Neuronal stem cell (in vitro differentiated cells): ENCODE measurements around the gene MXI1.

Experiments used
- DNase-seq: peaks from one replicate; pipeline ENCODE4 v3.0.0-alpha.2; 2013; ENCODE audit warnings: low spot score
- H2AFZ ChIP-seq: one replicate; pipeline ENCODE4 v1.6.1; 2013; ENCODE audit warnings: mild to moderate bottlenecking, low read length, inconsistent platforms
- H2AK5ac ChIP-seq: 2 replicates; pipeline ENCODE4 v1.6.1; 2013; ENCODE audit warnings: low read depth, mild to moderate bottlenecking, inconsistent platforms, low read length, moderate library complexity, mixed read lengths
- H2BK120ac ChIP-seq: 2 replicates; pipeline ENCODE4 v1.6.1; 2013; ENCODE audit warnings: low read depth, mild to moderate bottlenecking, inconsistent platforms, low read length, moderate library complexity, mixed read lengths
- H2BK12ac ChIP-seq: one replicate; pipeline ENCODE4 v1.6.1; 2013; ENCODE audit warnings: low read length, inconsistent platforms
- H2BK15ac ChIP-seq: 2 replicates; pipeline ENCODE4 v1.6.1; 2013; ENCODE audit warnings: mild to moderate bottlenecking, low read length, inconsistent platforms, mixed read lengths
- H2BK5ac ChIP-seq: one replicate; pipeline ENCODE4 v1.6.1; 2013; ENCODE audit warnings: inconsistent platforms, mild to moderate bottlenecking, low read length, moderate library complexity
- H3K14ac ChIP-seq: one replicate; pipeline ENCODE4 v1.6.1; 2013; ENCODE audit warnings: low read length, inconsistent platforms
- H3K18ac ChIP-seq: 2 replicates; pipeline ENCODE4 v1.6.1; 2013; ENCODE audit warnings: low read length, inconsistent platforms
- H3K23ac ChIP-seq: 2 replicates; pipeline ENCODE4 v1.6.1; 2013; ENCODE audit warnings: low read depth, mild to moderate bottlenecking, mixed read lengths, low read length, inconsistent platforms; ENCODE audit not compliant: poor library complexity
- H3K27ac ChIP-seq: replicated peaks from 3 replicates; pipeline ENCODE4 v1.5.1; 2013; ENCODE audit warnings: low read length, inconsistent platforms
- H3K27me3 ChIP-seq, 3 experiments: 2 replicates each; pipeline ENCODE4 v1.6.1; 2013; ENCODE audit warnings: low read length in 3 of 3, mild to moderate bottlenecking in 2 of 3, inconsistent platforms in 1 of 3, low read depth in 1 of 3, mixed read lengths in 1 of 3, moderate library complexity in 1 of 3; ENCODE audit not compliant: control insufficient read depth in 3 of 3, insufficient read depth in 3 of 3
- H3K36me3 ChIP-seq, 2 donors: replicated peaks in 1 of 2; 2 replicates each; pipeline ENCODE4 v1.6.1; 2013; ENCODE audit warnings: low read length in 2 of 2; ENCODE audit not compliant: control insufficient read depth in 2 of 2, insufficient read depth in 2 of 2
- H3K4ac ChIP-seq: 2 replicates; pipeline ENCODE4 v1.6.1; 2013; ENCODE audit warnings: inconsistent platforms, mild to moderate bottlenecking, low read length, moderate library complexity
- H3K4me1 ChIP-seq, 2 donors: 1 replicate in 1 of 2; 2 replicates in 1 of 2; pipeline ENCODE4 v1.6.1; 2013; ENCODE audit warnings: low read length in 2 of 2, low read depth in 1 of 2; ENCODE audit not compliant: control insufficient read depth in 2 of 2, insufficient read depth in 1 of 2
- H3K4me2 ChIP-seq: one replicate; pipeline ENCODE4 v1.6.1; 2013; ENCODE audit warnings: mild to moderate bottlenecking, low read length, inconsistent platforms; ENCODE audit not compliant: insufficient read depth, poor library complexity, severe bottlenecking
- H3K4me3 ChIP-seq, 2 donors: 2 replicates each; pipeline ENCODE4 v1.5.1; 2013; ENCODE audit warnings: low read length in 2 of 2, mild to moderate bottlenecking in 2 of 2, inconsistent platforms in 1 of 2, moderate library complexity in 1 of 2
- H3K79me1 ChIP-seq: one replicate; pipeline ENCODE4 v1.6.1; 2013; ENCODE audit warnings: low read depth, mild to moderate bottlenecking, inconsistent platforms, low read length, moderate library complexity
- H3K9ac ChIP-seq: one replicate; pipeline ENCODE4 v1.6.1; 2013; ENCODE audit warnings: mild to moderate bottlenecking, low read depth, low read length, inconsistent platforms; ENCODE audit not compliant: poor library complexity
- H3K9me3 ChIP-seq, 2 donors: replicated peaks in 1 of 2; 2 replicates each; pipeline versions ENCODE3 to v1.6.1; 2013; ENCODE audit warnings: low read length in 2 of 2, mild to moderate bottlenecking in 2 of 2, inconsistent platforms in 1 of 2, low read depth in 1 of 2, mixed read lengths in 1 of 2, moderate library complexity in 1 of 2; ENCODE audit not compliant: control insufficient read depth in 2 of 2, insufficient read depth in 1 of 2
- H4K8ac ChIP-seq: one replicate; pipeline ENCODE4 v1.6.1; 2013; ENCODE audit warnings: low read depth, mild to moderate bottlenecking, inconsistent platforms, low read length, moderate library complexity
- H4K91ac ChIP-seq: one replicate; pipeline ENCODE4 v1.6.1; 2013; ENCODE audit warnings: low read length, low read depth, mild to moderate bottlenecking, inconsistent platforms; ENCODE audit not compliant: poor library complexity
- WGBS, 2 donors: extraction: QIAGEN DNeasy Blood & Tissue Kit; methylation state at CpG; one replicate each; pipeline ENCODE4 v1.1.7; 2013; ENCODE audit warnings: missing lambda C conversion rate in 2 of 2, mixed read lengths in 1 of 2; ENCODE audit not compliant: insufficient read length in 2 of 2, insufficient replicate concordance in 1 of 2; ENCODE audit errors: extremely low coverage in 2 of 2; 5-methylcytosine and 5-hydroxymethylcytosine counted together

Gene MXI1

GRCh38 chr10:110167149-110167548 is 40.3 kb upstream of the MXI1 start:
- DNase-seq, result no peak
- Histone ChIP-seq H3K27me3 (peaks cover 2 to 87% (median 36%) of the 10 kb centered on the region in 3 experiments), H3K4me1 (peaks cover 0 to 18% of the 10 kb centered on the region in 2 donors), H3K4me2 (no peak overlapping the region), H3K9ac (no peak overlapping the region), H3K4me3 (no peak overlapping the region), H3K79me1 (no peaks in the 10 kb centered on the region), H2AFZ (no peak overlapping the region), H2BK5ac (no peak overlapping the region), H4K8ac (no peak overlapping the region), H3K36me3 (no peaks in the 10 kb centered on the region), H3K14ac (no peak overlapping the region), H2AK5ac (no peak overlapping the region), H2BK15ac (no peak overlapping the region), H2BK12ac (no peak overlapping the region), H4K91ac (no peak overlapping the region), H2BK120ac (no peak overlapping the region), H3K27ac (no peak overlapping the region), H3K4ac (no peak overlapping the region), H3K9me3 (no peaks in the 10 kb centered on the region), H3K23ac (no peak overlapping the region), H3K18ac (no peak overlapping the region)
- WGBS, 2 donors, result no CpG with 5 or more reads among the region's 7 CpGs

GRCh38 chr10:110168601-110169481 is 38.6 kb upstream of the MXI1 start:
- H4K8ac ChIP-seq, result no peak overlapping the region
- H3K4me3 ChIP-seq, result no peak overlapping the region
- H2BK5ac ChIP-seq, result no peak overlapping the region
- no peak overlapping the region for H2AK5ac ChIP-seq
- no peaks in the 10 kb centered on the region for H3K9me3 ChIP-seq
- no CpG with 5 or more reads among the region's 10 CpGs for WGBS, 2 donors
- H3K23ac ChIP-seq, result no peak overlapping the region
- H3K4me2 ChIP-seq, result no peak overlapping the region
- H2AFZ ChIP-seq, result peak overlapping the region; percentile 69
- H2BK15ac ChIP-seq, result no peak overlapping the region
- H4K91ac ChIP-seq, result no peak overlapping the region
- no peak for DNase-seq
- no peaks in the 10 kb centered on the region for H3K79me1 ChIP-seq
- peaks cover 0 to 14% of the 10 kb centered on the region in 2 donors for H3K4me1 ChIP-seq
- H3K27ac ChIP-seq, result no peak overlapping the region
- H3K36me3 ChIP-seq, result no peaks in the 10 kb centered on the region
- H3K18ac ChIP-seq, result no peak overlapping the region
- no peak overlapping the region for H2BK12ac ChIP-seq
- peaks cover 2 to 74% (median 36%) of the 10 kb centered on the region in 3 experiments for H3K27me3 ChIP-seq
- no peak overlapping the region for H3K4ac ChIP-seq
- H3K9ac ChIP-seq, result no peak overlapping the region
- H2BK120ac ChIP-seq, result no peak overlapping the region
- H3K14ac ChIP-seq, result no peak overlapping the region

GRCh38 chr10:110169586-110169985 is 37.8 kb upstream of the MXI1 start:
- Histone ChIP-seq H2BK120ac (no peak overlapping the region), H3K27ac (no peak overlapping the region), H3K27me3 (peaks cover 2 to 70% (median 36%) of the 10 kb centered on the region in 3 experiments), H3K4ac (no peak overlapping the region), H3K23ac (no peak overlapping the region), H3K9me3 (no peaks in the 10 kb centered on the region), H2BK5ac (no peak overlapping the region), H3K4me3 (no peak overlapping the region), H2BK12ac (no peak overlapping the region), H4K8ac (no peak overlapping the region), H3K4me1 (peaks cover 0 to 12% of the 10 kb centered on the region in 2 donors), H3K18ac (no peak overlapping the region), H3K14ac (no peak overlapping the region), H2AK5ac (no peak overlapping the region), H3K9ac (no peak overlapping the region), H3K4me2 (no peak overlapping the region), H3K36me3 (no peaks in the 10 kb centered on the region), H2BK15ac (no peak overlapping the region), H3K79me1 (no peaks in the 10 kb centered on the region), H4K91ac (no peak overlapping the region), H2AFZ (no peak overlapping the region)
- no CpG with 5 or more reads among the region's 1 CpG for WGBS, 2 donors
- DNase-seq, result no peak

DNA sequence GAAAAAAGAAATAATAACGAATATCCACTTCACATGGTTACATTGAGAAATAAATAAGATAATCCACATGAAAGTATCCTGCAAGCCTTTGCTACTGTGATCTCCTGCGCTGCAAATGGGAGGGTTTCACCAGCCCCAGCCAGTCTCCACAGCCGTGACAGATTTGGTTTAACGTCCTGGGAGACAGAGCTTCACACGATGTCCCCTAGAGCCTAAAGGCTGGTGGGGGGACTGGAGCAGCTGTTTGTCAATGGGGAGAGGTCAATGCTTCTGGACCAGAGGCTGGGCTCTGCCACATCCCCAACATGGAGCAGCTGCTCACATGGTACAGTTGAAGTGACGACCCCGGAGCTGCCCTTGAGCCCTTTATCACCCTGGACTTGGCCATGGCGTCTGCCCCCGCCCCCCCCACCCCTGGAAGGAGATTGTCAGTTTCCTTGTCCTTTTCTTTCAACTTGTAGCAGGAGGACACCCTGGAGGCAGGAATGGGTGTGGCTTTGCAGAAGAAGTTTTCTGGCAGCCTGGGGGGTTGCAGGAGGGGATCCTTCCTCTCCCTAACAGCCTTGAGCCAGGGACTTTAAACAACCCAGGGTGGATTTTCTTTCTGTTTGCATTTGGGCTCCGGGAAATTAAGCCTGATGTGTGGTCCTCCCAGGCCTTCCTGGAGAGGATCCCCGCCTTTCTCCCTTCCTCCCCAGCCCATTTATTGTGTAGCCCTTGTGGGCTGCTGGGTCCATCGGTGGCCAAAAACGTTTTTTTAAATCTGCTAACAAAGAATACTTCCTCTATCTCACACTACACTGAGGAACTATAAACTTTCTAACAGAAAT is 37.0 kb upstream of the MXI1 start:
- Histone ChIP-seq H3K18ac (no peak overlapping the region), H3K79me1 (no peaks in the 10 kb centered on the region), H3K14ac (no peak overlapping the region), H3K9ac (no peak overlapping the region), H3K4me1 (peaks cover 0 to 12% of the 10 kb centered on the region in 2 donors), H3K4me2 (no peak overlapping the region), H4K8ac (no peak overlapping the region), H4K91ac (no peak overlapping the region), H2BK15ac (no peak overlapping the region), H3K4me3 (no peak overlapping the region), H2BK5ac (no peak overlapping the region), H3K9me3 (no peaks in the 10 kb centered on the region), H3K27ac (no peak overlapping the region), H2BK120ac (no peak overlapping the region), H3K23ac (no peak overlapping the region), H2AK5ac (no peak overlapping the region), H2BK12ac (no peak overlapping the region), H2AFZ (no peak overlapping the region), H3K27me3 (peaks cover 2 to 67% (median 36%) of the 10 kb centered on the region in 3 experiments), H3K36me3 (no peaks in the 10 kb centered on the region), H3K4ac (no peak overlapping the region)
- no CpG with 5 or more reads among the region's 13 CpGs for WGBS, 2 donors
- DNase-seq, result no peak
